Neuron (in vitro differentiated cells): ENCODE results near the gene RFK.
"Not testable (repeated sequence)": the region's sequence is repeated elsewhere in the genome, so short reads cannot be mapped to it uniquely, and the experiment has no call there.

Experiments
- H2AFZ ChIP-seq: one replicate; pipeline ENCODE4 v1.6.1; 2013; ENCODE audit warnings: low read depth, mild to moderate bottlenecking, inconsistent platforms, low read length, moderate library complexity
- H3K27me3 ChIP-seq: one replicate; pipeline ENCODE4 v1.6.1; 2013; ENCODE audit warnings: low read length; ENCODE audit not compliant: insufficient read depth
- H3K36me3 ChIP-seq: one replicate; pipeline ENCODE4 v1.6.1; 2013; ENCODE audit warnings: low read length; ENCODE audit not compliant: insufficient read depth
- H3K4me1 ChIP-seq: one replicate; pipeline ENCODE4 v1.6.1; 2013; ENCODE audit warnings: low read length; ENCODE audit not compliant: insufficient read depth
- H3K4me3 ChIP-seq: 2 replicates; pipeline ENCODE4 v1.5.1; 2013; ENCODE audit warnings: mild to moderate bottlenecking, low read length, moderate library complexity
- H3K9me3 ChIP-seq: one replicate; pipeline ENCODE4 v1.6.1; 2013; ENCODE audit warnings: low read length

Gene RFK

GRCh38 chr9:76394195-76394959 lies at the start of gene RFK:
RFK (minus strand) TSS chr9:76394426; CDS start chr9:76394171, 255 bp downstream.
- Histone ChIP-seq H3K9me3 (no peaks in the 10 kb centered on the region), H3K27me3 (no peaks in the 10 kb centered on the region), H2AFZ (peak within 1 kb of the TSS; percentile 98), H3K4me3 (peak within 1 kb of the TSS; percentile 77), H3K36me3 (peaks cover 8% of the 10 kb centered on the region), H3K4me1 (no peaks in the 10 kb centered on the region)

DNA sequence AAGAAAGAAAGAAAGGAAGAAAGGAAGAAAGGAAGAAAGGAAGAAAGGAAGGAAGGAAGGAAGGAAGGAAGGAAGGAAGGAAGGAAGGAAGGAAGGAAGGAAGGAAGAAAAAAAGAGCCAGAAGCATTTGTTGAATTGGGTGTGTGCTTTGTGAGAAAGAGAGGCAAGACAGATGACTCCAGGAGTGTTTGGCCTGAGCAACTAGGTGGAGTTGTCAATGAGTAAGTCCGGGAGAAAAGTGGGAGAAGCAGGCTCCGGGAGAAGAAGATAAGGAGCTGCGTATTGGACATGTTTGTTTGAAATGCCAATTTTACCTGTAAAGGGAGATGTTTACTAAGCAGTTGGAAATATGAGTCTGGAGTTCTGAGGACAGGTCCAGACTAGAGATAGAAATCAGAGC lies 49.7 kb upstream of the RFK start:
- Histone ChIP-seq H3K4me3 (no peak overlapping the region), H2AFZ (no peak overlapping the region), H3K36me3 (no peaks in the 10 kb centered on the region), H3K4me1 (no peaks in the 10 kb centered on the region), H3K9me3 (no peaks in the 10 kb centered on the region), H3K27me3 (no peaks in the 10 kb centered on the region)

DNA sequence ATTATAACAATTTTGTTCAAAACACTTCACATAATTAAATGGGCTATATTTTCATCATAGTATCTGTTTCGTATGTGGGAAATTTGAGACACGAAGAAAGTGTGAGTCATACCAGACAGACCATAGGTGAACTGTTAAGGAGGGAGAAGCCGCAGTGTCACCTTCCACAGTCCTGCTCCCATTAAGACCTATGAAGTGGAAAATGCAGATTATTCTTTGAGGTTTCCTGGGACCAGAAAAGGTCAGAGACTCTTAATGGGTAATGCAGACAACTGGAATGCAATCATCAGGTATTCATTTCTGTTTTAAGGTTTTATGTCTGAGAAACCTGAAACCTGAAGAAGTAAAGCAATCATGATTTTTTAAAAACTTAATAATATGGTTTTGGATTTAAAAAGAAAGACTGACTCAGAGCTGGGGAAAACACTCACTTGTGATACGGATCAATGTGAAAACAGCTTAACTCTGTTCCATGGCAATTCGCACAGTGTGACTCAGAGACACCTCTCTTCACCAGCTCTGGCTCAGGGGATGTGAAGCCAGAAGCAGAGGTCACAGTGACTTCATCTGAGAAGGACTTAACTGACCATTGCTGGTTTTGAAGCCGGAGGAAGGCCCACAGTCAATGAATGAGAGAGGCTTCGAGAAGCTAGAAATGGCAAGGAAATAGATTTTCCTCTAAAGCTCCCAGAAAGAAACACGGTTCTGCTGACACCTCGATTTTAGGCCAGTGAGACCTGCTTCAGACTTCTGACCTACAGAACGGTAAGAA lies 47.5 kb upstream of the RFK start:
- H3K4me3 ChIP-seq = no peak overlapping the region
- H3K4me1 ChIP-seq = no peaks in the 10 kb centered on the region
- no peaks in the 10 kb centered on the region for H3K27me3 ChIP-seq
- H3K9me3 ChIP-seq = no peaks in the 10 kb centered on the region
- H3K36me3 ChIP-seq = no peaks in the 10 kb centered on the region
- no peak overlapping the region for H2AFZ ChIP-seq

GRCh38 chr9:76438841-76439588 lies 44.8 kb upstream of the RFK start:
- Histone ChIP-seq H3K4me3 (no peak overlapping the region), H3K36me3 (no peaks in the 10 kb centered on the region)

DNA sequence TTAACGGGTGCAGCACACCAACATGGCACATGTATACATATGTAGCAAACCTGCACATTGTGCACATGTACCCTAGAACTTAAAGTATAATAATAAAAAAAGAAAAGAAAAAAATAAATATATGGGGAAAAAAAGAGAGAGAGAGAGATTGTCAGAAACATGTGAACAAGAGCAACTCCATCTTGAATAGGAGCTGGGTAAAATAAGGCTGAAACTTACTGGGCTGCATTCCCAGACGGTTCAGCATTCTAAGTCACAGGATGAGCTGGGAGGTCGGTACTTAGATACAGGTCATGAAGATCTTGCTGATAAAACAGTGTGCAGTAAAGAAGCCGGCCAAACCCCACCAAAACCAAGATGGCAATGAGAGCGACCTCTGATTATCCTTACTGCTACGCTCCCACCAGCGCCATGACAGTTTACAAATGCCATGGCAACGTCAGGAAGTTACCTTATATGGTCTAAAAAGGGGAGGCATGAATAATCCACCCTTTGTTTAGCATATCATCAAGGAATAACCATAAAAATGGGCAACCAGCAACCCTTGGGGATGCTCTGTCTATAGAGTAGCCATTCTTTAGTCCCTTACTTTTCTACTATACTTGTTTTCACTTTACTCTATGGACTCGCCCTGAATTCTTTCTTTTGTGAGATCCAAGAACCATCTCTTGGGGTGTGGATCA lies 42.9 kb upstream of the RFK start:
- not testable (repeated sequence) for H3K36me3 ChIP-seq, H3K27me3 ChIP-seq, H2AFZ ChIP-seq, H3K4me3 ChIP-seq, H3K9me3 ChIP-seq, H3K4me1 ChIP-seq

More at GRCh38 chr9:76438841-76439588, 44.8 kb upstream of the RFK start:
- no peaks in the 10 kb centered on the region for H3K27me3 ChIP-seq
- peaks cover 3% of the 10 kb centered on the region for H3K4me1 ChIP-seq
- no peaks in the 10 kb centered on the region for H3K9me3 ChIP-seq
- no peak overlapping the region for H2AFZ ChIP-seq

DNA sequence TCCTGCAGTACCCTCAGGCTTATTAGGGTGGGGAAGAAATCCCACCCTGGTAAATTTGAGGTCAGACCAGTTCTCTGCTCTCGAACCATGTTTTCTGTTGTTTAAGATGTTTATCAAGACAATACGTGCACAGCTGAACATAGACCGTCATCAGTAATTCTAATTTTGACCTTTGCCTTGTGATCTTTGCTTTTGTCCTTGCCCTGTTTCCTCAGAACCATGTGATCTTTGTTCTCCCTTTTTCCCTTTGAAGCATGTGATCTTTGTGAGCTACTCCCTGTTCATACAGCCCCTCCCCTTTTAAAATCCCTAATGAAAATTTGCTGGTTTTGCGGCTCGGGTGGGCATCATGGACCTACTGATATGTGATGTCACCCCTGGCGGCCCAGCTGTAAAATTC lies 40.7 kb upstream of the RFK start:
- H3K4me3 ChIP-seq, H3K4me1 ChIP-seq, H2AFZ ChIP-seq, H3K9me3 ChIP-seq, H3K27me3 ChIP-seq, H3K36me3 ChIP-seq: not testable (repeated sequence)

- no peaks in the 10 kb centered on the region for H3K36me3 ChIP-seq
- H3K27me3 ChIP-seq = no peaks in the 10 kb centered on the region
- no peaks in the 10 kb centered on the region for H3K9me3 ChIP-seq
- H3K4me1 ChIP-seq = peaks cover 5% of the 10 kb centered on the region
- H2AFZ ChIP-seq = no peak overlapping the region
- no peak overlapping the region for H3K4me3 ChIP-seq
Observed at GRCh38 chr9:76433836-76434235, 39.6 kb upstream of the RFK start.

GRCh38 chr9:76433406-76433805 lies 39.2 kb upstream of the RFK start:
- no peak overlapping the region for H2AFZ ChIP-seq
- no peaks in the 10 kb centered on the region for H3K36me3 ChIP-seq
- no peak overlapping the region for H3K4me3 ChIP-seq
- H3K4me1 ChIP-seq = peaks cover 5% of the 10 kb centered on the region
- no peaks in the 10 kb centered on the region for H3K27me3 ChIP-seq
- no peaks in the 10 kb centered on the region for H3K9me3 ChIP-seq

- Histone ChIP-seq H3K36me3 (no peaks in the 10 kb centered on the region), H3K9me3 (no peaks in the 10 kb centered on the region), H3K4me1 (peaks cover 5% of the 10 kb centered on the region), H3K27me3 (no peaks in the 10 kb centered on the region), H3K4me3 (no peak overlapping the region), H2AFZ (no peak overlapping the region)
Observed at GRCh38 chr9:76431601-76432000, 37.4 kb upstream of the RFK start.

GRCh38 chr9:76426807-76427419 lies 32.7 kb upstream of the RFK start:
- peaks cover 2% of the 10 kb centered on the region for H3K4me1 ChIP-seq
- H3K9me3 ChIP-seq = no peaks in the 10 kb centered on the region
- no peaks in the 10 kb centered on the region for H3K27me3 ChIP-seq
- no peak overlapping the region for H2AFZ ChIP-seq
- no peaks in the 10 kb centered on the region for H3K36me3 ChIP-seq
- no peak overlapping the region for H3K4me3 ChIP-seq

- no peaks in the 10 kb centered on the region for H3K9me3 ChIP-seq
- H3K4me1 ChIP-seq = no peaks in the 10 kb centered on the region
- H2AFZ ChIP-seq = no peak overlapping the region
- H3K27me3 ChIP-seq = no peaks in the 10 kb centered on the region
- no peaks in the 10 kb centered on the region for H3K36me3 ChIP-seq
- no peak overlapping the region for H3K4me3 ChIP-seq
Observed at GRCh38 chr9:76425677-76426453, 31.6 kb upstream of the RFK start.

DNA sequence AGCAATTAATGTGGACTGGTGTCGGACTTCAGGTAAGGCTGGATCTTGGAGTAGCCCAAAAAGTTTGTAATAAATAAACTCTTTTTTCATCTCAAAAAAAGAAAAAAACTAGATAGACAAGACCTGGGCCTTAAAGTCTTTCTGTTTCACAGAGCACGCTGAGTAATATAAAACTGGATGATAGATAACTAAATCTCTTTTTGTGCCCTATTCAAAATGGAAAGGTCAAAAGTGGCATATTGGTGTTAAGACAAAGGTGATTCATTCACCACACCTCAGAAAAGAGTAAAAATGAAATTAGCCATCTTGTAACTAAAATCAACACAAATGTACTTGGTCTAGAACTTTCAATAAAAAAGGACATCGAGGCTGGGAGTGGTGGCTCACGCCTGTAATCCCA lies 30.3 kb upstream of the RFK start:
- H3K4me3 ChIP-seq = no peak overlapping the region
- H3K27me3 ChIP-seq = no peaks in the 10 kb centered on the region

More for the DNA sequence above, 30.3 kb upstream of the RFK start:
- Histone ChIP-seq H3K9me3 (no peaks in the 10 kb centered on the region), H2AFZ (no peak overlapping the region), H3K4me1 (no peaks in the 10 kb centered on the region), H3K36me3 (no peaks in the 10 kb centered on the region)
